OCI-LY7 (cell line): ENCODE results near the gene TPST1. TPM values are rescaled to one million over a fixed set of nuclear protein-coding genes. Genes with fewer than 3 reads are reported as not detected.

ENCODE experiments used
- BruUV-seq: library from RNA; stranded (reverse); fragments of 400-500 nt; replicated peaks from 2 replicates; lab custom pipeline; 2021; lab: Mats Ljungman, UMichigan
- CTCF ChIA-PET: fragments of 300-600 bp; sonication (Branson Sonifier 250); formaldehyde crosslinking; loops from one replicate; lab custom pipeline; 2022; ENCODE audit warnings: antibody characterized with exemption; ENCODE audit not compliant: unreplicated experiment; lab: Charles Lee
- POLR2A ChIA-PET: fragments of 300-600 bp; sonication (Branson Sonifier 250); formaldehyde crosslinking; loops from one replicate; lab custom pipeline; 2022; ENCODE audit warnings: antibody characterized with exemption; lab: Charles Lee
- DNase-seq: peaks from one replicate; pipeline ENCODE4 v3.0.0-alpha.2; 2015; ENCODE audit warnings: low spot score
- H2AFZ ChIP-seq: fragments of 200-600 bp; sonication (generic), shearing (Covaris generic); 2 replicates; pipeline ENCODE4 v1.6.1; 2014; ENCODE audit warnings: mild to moderate bottlenecking, antibody characterized with exemption, low read length, moderate library complexity
- H3K27ac ChIP-seq: fragments of 200-600 bp; sonication (generic); 2 replicates; pipeline ENCODE4 v1.5.1; 2014; ENCODE audit warnings: mixed run types, low read depth, mild to moderate bottlenecking, moderate library complexity, low read length, inconsistent platforms; ENCODE audit not compliant: poor library complexity, severe bottlenecking
- H3K36me3 ChIP-seq: fragments of 200-600 bp; sonication (generic); 2 replicates; pipeline ENCODE4 v1.6.1; 2014; ENCODE audit warnings: mild to moderate bottlenecking, antibody characterized with exemption, low read length, moderate library complexity, mixed read lengths; ENCODE audit not compliant: insufficient read depth
- H3K4me1 ChIP-seq: fragments of 200-600 bp; sonication (generic); 2 replicates; pipeline ENCODE4 v1.5.1; 2014; ENCODE audit warnings: mild to moderate bottlenecking, low read length; ENCODE audit not compliant: insufficient read depth, poor library complexity, severe bottlenecking
- H3K4me2 ChIP-seq: fragments of 200-600 bp; sonication (generic); 2 replicates; pipeline ENCODE4 v1.6.1; 2014; ENCODE audit warnings: mild to moderate bottlenecking, low read length
- H3K4me3 ChIP-seq: fragments of 200-600 bp; sonication (generic); 2 replicates; pipeline ENCODE4 v1.5.1; 2014; ENCODE audit warnings: mild to moderate bottlenecking, low read depth, low read length; ENCODE audit not compliant: poor library complexity, severe bottlenecking
- H3K79me2 ChIP-seq: fragments of 200-600 bp; sonication (generic); 2 replicates; pipeline ENCODE4 v1.6.1; 2016; ENCODE audit warnings: low read depth, mild to moderate bottlenecking, low read length, moderate library complexity, mixed read lengths; ENCODE audit not compliant: insufficient read depth
- H3K9me2 ChIP-seq: fragments of 200-600 bp; sonication (generic); 2 replicates; pipeline ENCODE4 v1.6.1; 2016; ENCODE audit warnings: mild to moderate bottlenecking, low read length, mixed read lengths; ENCODE audit not compliant: insufficient read depth
- H3K9me3 ChIP-seq: fragments of 200-600 bp; sonication (generic); 2 replicates; pipeline ENCODE4 v1.6.1; 2014; ENCODE audit warnings: mild to moderate bottlenecking, mixed run types, low read length, mixed read lengths
- H4K20me1 ChIP-seq: fragments of 200-600 bp; sonication (generic); 2 replicates; pipeline ENCODE4 v1.6.1; 2014; ENCODE audit warnings: mild to moderate bottlenecking, antibody characterized with exemption, low read length, moderate library complexity, mixed read lengths; ENCODE audit not compliant: insufficient read depth
- EZH2phosphoT487 ChIP-seq: fragments of 200-600 bp; sonication (generic); IDR thresholded peaks from 2 replicates; pipeline ENCODE4 v1.6.1; 2018; ENCODE audit warnings: low read depth, borderline replicate concordance, mild to moderate bottlenecking, mixed run types, antibody characterized with exemption, low read length, moderate library complexity, mixed read lengths
- intact Hi-C: fragments of 100-400 bp; cut with micrococcal nuclease; formaldehyde crosslinking; loops from one replicate; pipeline ENCODE4 v1.10.0; 2022; ENCODE audit not compliant: unreplicated experiment
- total RNA-seq, 2 experiments: library from RNA; depleted of rRNA in 1 of 2; stranded (reverse); fragments of >200 nt in 1 of 2; shearing (Covaris generic) in 1 of 2; gene quantifications; 2 replicates each; pipeline ENCODE4 v1.2.3, GENCODE V29; 2014 to 2022
- TF ChIP-seq, protein P1 (sequence below): fragments of 200-600 bp; sonication (generic); conservative IDR thresholded peaks from 2 replicates; pipeline ENCODE4 v1.5.1; 2014; ENCODE audit warnings: mild to moderate bottlenecking, antibody characterized with exemption, low read length, moderate library complexity, mixed read lengths

Gene TPST1
- total RNA-seq, 2 experiments from 2014 or later: 3.5 to 6.6 TPM

DNA sequence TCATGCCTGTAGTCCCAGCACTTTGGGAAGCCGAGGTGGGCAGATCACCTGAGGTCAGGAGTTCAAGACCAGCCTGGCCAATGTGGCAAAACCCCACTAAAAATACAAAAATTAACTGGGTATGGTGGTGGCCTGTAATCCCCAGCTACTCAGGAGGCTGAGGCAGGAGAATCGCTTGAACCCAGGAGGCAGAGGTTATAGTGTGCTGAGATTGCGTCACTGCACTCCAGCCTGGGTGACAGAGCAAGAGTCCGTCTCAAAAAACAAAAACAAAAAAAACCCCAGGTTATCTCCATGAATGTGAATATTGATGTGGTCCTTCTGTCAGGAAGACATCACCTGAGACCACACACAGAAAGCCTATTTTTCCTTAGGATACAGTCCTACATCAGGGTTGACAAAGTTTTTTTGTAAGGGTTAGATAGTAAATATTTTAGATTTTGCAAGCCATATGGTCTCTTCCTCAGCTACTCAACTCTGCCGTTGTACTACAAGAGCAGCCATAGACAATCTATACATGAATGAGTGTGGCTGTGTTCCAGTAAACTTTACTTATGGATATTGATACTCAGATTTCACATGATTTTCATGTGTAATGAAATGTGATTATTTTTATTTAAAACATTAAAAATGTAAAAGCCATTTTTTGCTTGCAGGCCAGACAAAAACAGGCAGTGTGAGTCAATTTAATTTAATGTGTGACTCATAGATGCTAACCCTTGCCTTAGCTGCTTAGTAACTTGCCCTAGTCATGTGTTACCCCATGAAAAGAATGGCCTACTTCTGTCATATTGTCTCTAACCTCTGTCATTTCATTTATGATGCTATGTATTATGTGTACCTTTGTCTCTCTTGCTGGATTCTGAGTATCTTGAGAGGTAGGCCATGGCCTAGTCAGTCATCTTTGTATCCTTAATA, 78.1 kb downstream of the TPST1 start:
- POLR2A ChIA-PET: no interaction called here
- no peak overlapping the region for H3K4me3 ChIP-seq
- no peaks in the 10 kb centered on the region for H3K4me1 ChIP-seq
- CTCF ChIA-PET: no interaction called here
- no peak overlapping the region for H2AFZ ChIP-seq
- no peaks in the 10 kb centered on the region for H4K20me1 ChIP-seq
- no peaks in the 10 kb centered on the region for H3K36me3 ChIP-seq
- no peaks in the 10 kb centered on the region for H3K9me3 ChIP-seq
- DNase-seq: no peak
- no peaks in the 10 kb centered on the region for H3K79me2 ChIP-seq
- no TSS peak for BruUV-seq
- intact Hi-C loops: no loop called here
- no peak for TF ChIP-seq EZH2phosphoT487
- TF ChIP-seq, protein P1, sequence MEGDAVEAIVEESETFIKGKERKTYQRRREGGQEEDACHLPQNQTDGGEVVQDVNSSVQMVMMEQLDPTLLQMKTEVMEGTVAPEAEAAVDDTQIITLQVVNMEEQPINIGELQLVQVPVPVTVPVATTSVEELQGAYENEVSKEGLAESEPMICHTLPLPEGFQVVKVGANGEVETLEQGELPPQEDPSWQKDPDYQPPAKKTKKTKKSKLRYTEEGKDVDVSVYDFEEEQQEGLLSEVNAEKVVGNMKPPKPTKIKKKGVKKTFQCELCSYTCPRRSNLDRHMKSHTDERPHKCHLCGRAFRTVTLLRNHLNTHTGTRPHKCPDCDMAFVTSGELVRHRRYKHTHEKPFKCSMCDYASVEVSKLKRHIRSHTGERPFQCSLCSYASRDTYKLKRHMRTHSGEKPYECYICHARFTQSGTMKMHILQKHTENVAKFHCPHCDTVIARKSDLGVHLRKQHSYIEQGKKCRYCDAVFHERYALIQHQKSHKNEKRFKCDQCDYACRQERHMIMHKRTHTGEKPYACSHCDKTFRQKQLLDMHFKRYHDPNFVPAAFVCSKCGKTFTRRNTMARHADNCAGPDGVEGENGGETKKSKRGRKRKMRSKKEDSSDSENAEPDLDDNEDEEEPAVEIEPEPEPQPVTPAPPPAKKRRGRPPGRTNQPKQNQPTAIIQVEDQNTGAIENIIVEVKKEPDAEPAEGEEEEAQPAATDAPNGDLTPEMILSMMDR: no peak
- no peak overlapping the region for H3K4me2 ChIP-seq
- no peaks in the 10 kb centered on the region for H3K9me2 ChIP-seq
- H3K27ac ChIP-seq: no peak overlapping the region

DNA sequence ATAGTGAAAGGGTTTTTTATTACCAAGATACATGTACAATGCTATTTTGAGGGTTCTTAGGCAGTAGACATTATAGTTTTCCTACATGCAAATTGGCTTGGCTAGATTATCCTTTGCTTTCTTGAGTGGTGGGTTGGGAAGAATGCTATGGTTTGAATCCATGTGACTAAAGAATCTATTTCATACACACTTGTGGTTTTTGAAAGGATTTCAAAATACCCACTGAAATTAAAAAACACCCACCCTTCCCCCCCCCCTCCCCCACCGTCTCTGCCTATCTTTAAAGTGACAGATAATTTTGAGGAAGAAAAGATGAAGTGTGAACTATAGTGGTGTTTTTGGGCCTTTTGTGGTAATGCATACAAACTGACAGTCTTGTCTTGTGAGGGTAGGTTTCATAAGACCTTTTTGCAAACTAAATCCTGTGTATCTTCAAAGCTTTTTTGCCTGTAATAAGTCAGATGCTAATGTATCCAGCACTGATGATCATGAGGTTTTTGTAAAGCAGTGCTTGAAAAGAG, 90.9 kb downstream of the TPST1 start:
- Histone ChIP-seq H3K79me2 (no peaks in the 10 kb centered on the region), H2AFZ (no peak overlapping the region), H3K27ac (no peak overlapping the region), H3K4me1 (no peaks in the 10 kb centered on the region), H3K4me3 (no peak overlapping the region), H3K9me3 (peaks cover 8% of the 10 kb centered on the region; the same call in 1 of the 2 replicates), H3K36me3 (no peaks in the 10 kb centered on the region), H3K9me2 (no peaks in the 10 kb centered on the region), H4K20me1 (no peaks in the 10 kb centered on the region), H3K4me2 (no peak overlapping the region)
- CTCF ChIA-PET: no interaction called here
- POLR2A ChIA-PET: interaction anchor here (1.5 kb wide), 1 partner anchor 16 kb away, joined by 3 read pairs; no protein-coding TSS in a partner anchor
- no peak for DNase-seq
- BruUV-seq: no TSS peak
- TF ChIP-seq, protein P1: no peak
- no peak for TF ChIP-seq EZH2phosphoT487
- intact Hi-C loops: no loop called here

- TF ChIP-seq, protein P1: no peak
- TF ChIP-seq EZH2phosphoT487: no peak
- intact Hi-C loops: no loop called here
- Histone ChIP-seq H3K4me3 (no peak overlapping the region), H3K9me3 (peaks cover 8% of the 10 kb centered on the region; the same call in 1 of the 2 replicates), H3K36me3 (no peaks in the 10 kb centered on the region), H3K79me2 (no peaks in the 10 kb centered on the region), H3K4me2 (no peak overlapping the region), H4K20me1 (no peaks in the 10 kb centered on the region), H3K27ac (no peak overlapping the region), H3K9me2 (no peaks in the 10 kb centered on the region), H2AFZ (no peak overlapping the region), H3K4me1 (no peaks in the 10 kb centered on the region)
- no TSS peak for BruUV-seq
- ChIA-PET POLR2A (no interaction called here), CTCF (no interaction called here)
- no peak for DNase-seq
These were observed 91.4 kb downstream of the TPST1 start for GRCh38 chr7:66296557-66296956.
